A204.1 (cell line): ENCODE measurements around the gene RXYLT1.
"Not testable (repeated sequence)": the region's sequence is repeated elsewhere in the genome, so short reads cannot be mapped to it uniquely, and the experiment has no call there.

ENCODE experiments used
- FAIRE-seq: peaks from 2 replicates; lab custom pipeline; 2012; peaks lifted over from hg19 to GRCh38; lab: Jason Lieb, UNC

Gene RXYLT1

GRCh38 chr12:63779498-63780481, at the start of gene RXYLT1:
RXYLT1 (plus strand) TSS chr12:63779909; CDS start chr12:63779961, 52 bp downstream.
- FAIRE-seq = no peak

- not testable (repeated sequence) for FAIRE-seq
These were observed 46.9 kb upstream of the RXYLT1 start for GRCh38 chr12:63732779-63733178.

- not testable (repeated sequence) for FAIRE-seq
These were observed 46.1 kb upstream of the RXYLT1 start for GRCh38 chr12:63733585-63733984.

- not testable (repeated sequence) for FAIRE-seq
These were observed 39.2 kb upstream of the RXYLT1 start for GRCh38 chr12:63740551-63740950.

- not testable (repeated sequence) for FAIRE-seq
These were observed 38.3 kb upstream of the RXYLT1 start for GRCh38 chr12:63741431-63741830.

- FAIRE-seq = not testable (repeated sequence)
These were observed 35.6 kb upstream of the RXYLT1 start for GRCh38 chr12:63744110-63744509.

- FAIRE-seq = not testable (repeated sequence)
These were observed 33.2 kb upstream of the RXYLT1 start for GRCh38 chr12:63746470-63746869.

GRCh38 chr12:63747136-63747535, 32.6 kb upstream of the RXYLT1 start:
- not testable (repeated sequence) for FAIRE-seq

- no peak for FAIRE-seq
These were observed 32.2 kb upstream of the RXYLT1 start for GRCh38 chr12:63747553-63747952.

GRCh38 chr12:63752283-63752682, 27.4 kb upstream of the RXYLT1 start:
- FAIRE-seq = no peak

GRCh38 chr12:63752841-63753240, 26.9 kb upstream of the RXYLT1 start:
- no peak for FAIRE-seq

GRCh38 chr12:63753743-63754142, 26.0 kb upstream of the RXYLT1 start:
- FAIRE-seq = no peak

GRCh38 chr12:63764481-63764880, 15.2 kb upstream of the RXYLT1 start:
- no peak for FAIRE-seq

- peak; percentile 95 for FAIRE-seq
These were observed 13.2 kb upstream of the RXYLT1 start for GRCh38 chr12:63766498-63766897.

GRCh38 chr12:63770375-63770774, 9.3 kb upstream of the RXYLT1 start:
- no peak for FAIRE-seq

- no peak for FAIRE-seq
These were observed 2.4 kb upstream of the RXYLT1 start for GRCh38 chr12:63777340-63777739.

- no peak for FAIRE-seq
These were observed 2.8 kb downstream of the RXYLT1 start for GRCh38 chr12:63782466-63782865.

- FAIRE-seq = no peak
These were observed 7.6 kb downstream of the RXYLT1 start for GRCh38 chr12:63787306-63787705.

GRCh38 chr12:63790608-63790945, 10.9 kb downstream of the RXYLT1 start:
- no peak for FAIRE-seq

- FAIRE-seq = no peak
These were observed 12.6 kb downstream of the RXYLT1 start for GRCh38 chr12:63792338-63792737.

GRCh38 chr12:63795032-63795687, 15.5 kb downstream of the RXYLT1 start:
- FAIRE-seq = no peak

GRCh38 chr12:63795944-63796343, 16.2 kb downstream of the RXYLT1 start:
- no peak for FAIRE-seq

- FAIRE-seq = peak; percentile 94
These were observed 22.4 kb downstream of the RXYLT1 start for GRCh38 chr12:63802012-63802608.
